Measurements from ENCODE around the gene GNG12.

The GNG12 gene

DNA sequence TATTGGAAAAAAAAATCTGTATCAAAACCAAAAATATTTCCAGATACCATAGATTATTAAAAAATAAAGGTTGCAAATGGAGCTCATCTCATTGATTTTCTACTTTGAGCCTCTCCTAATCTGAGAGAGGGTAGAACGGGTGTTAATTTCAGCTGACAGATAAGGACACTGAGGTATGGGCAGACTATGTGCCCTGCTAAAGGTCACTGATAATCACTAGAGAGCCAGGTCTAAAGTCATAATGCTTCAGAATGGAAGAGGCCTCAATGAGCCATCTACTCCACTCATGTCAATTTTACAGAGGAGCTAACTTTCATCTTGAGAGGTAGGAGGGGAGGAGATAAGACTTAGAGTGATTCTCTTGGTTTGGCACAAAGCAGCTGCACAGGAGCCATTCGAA lies 21.0 kb downstream of the GNG12 start:
- no peak for DNase-seq

DNA sequence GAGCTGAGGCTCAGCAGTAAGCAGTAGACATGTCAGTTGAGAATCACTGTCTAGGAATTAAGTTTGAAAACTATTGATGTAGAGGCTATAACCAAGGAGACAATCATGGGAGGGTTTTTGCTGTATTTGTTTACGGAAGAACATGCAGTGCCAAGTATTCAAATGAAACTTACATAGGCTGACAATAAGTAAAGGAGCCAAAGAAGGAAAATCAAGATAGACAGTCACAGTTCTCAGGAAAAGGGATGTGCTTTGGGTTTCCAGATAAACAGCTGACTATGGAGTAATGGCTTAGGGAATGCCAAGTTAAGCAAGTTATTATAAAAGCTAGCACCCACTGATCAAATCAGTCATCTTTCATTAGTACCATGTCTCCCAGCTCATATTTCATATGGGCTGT lies 21.5 kb downstream of the GNG12 start:
- DNase-seq = no peak

DNA sequence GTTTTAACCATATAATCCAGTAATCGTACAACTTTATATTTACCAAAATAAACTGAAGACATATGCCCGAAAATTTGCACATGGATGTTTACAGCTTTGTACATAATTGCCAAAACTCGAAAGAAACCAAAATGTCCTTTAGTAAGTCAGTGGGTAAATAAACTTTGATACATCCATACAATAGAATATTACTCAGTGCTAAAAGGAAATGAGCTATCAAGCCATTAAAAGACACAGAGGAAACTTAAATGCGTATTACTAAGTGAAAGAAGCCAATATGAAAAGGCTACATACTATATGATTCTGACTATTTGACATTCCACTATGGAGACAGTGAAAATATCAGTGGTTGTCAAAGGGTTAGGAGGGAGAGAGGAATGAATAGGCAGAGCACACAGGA lies 23.4 kb downstream of the GNG12 start:
- DNase-seq = no peak

DNA sequence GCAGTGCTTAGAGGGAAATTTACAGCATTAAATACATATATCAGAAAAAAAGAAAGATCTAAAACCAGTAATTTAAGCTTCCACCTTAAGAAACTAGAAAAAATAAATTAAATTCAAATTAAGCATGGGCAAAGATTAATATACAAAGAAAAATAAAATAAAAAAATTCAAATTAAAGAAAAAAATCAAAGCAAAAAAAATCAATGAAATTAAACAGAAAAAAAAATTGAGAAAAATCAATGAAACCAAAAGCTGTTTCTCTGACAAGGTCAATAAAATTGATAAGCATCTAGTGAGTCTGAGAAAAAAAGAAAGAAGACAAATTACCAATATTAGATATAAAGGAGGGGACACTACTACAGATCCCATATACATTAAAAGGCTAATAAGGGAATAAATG lies 26.0 kb downstream of the GNG12 start:
- DNase-seq = no peak

DNA sequence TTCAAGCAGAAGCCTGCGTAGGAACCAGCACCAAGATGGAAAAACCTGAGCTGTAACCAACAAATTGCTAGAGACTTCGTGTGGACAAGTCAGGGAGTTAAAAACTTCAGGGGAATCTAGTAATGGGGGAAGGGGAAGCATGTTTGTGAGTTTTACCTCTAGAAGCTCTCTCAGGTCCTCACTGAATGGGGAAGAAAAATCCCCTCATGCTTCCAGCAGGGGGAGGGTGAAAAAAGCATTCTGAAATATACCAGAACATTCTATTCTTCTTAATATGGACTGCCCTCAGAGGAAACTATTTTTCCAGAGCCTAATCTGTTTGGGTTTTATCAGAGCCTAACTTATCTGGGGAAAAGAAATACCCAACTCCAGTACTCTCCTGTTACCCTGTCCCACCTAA lies 28.6 kb downstream of the GNG12 start:
- DNase-seq = no peak

DNA sequence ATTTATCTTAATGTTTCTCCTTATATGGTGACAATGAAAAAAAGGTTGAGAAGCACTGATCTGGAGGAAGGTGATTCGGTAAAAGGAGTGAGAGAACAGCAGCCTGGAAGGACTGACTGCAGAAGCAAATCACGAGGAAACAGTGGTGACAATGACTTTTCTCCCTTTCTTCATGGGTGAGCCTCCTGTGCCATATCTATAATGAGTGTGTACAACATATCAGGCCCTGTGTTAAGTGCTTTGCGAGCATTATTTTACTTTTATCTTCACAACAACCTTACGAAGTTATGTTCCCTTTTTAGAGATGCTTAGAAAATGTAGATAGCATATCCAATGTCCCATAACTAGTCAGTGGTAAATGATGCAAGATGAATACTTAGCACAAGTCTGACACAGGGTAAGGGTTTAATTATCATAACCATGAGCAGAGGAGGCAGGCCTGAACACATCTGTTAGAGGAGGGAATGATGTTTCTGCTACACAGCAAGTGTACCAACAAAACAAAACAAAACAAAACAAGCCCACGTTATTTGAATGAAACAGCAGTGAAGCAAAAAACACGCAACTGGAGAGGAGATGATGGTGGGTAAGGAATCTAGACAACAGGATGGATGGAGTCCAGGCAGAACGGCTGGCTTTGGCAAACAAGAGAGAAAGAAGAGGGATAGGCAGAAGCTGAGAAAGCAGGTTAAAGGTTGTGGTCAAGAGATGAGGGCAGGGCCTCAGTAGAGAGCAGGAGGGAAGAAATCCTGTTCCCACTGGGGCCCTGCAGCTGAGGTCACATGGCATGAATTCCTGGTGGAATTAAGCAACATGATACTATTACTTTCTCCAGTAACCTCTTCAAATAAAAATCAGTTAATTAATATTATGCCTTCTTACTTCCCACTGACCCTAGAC lies 29.6 kb downstream of the GNG12 start:
- no peak for DNase-seq

DNA sequence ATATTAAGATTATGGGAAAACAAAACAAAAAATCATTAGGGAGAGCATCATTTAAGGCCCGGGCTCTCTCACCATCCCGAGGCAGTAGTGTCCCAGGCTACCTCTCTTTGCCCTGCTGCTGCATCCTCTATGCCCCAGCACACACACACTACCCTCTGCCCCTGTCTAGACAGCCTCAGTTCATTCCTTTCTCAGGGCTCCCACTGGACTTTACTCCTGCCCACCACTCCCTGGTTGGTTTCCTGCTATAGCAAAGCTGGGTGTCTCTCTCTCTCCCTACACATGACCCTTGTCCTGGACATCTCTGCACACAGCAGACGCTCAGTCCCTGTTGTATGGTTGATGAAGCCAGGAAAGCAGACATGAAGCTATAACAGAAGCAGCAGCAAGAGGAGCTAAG lies 30.7 kb downstream of the GNG12 start:
- no peak for DNase-seq

DNA sequence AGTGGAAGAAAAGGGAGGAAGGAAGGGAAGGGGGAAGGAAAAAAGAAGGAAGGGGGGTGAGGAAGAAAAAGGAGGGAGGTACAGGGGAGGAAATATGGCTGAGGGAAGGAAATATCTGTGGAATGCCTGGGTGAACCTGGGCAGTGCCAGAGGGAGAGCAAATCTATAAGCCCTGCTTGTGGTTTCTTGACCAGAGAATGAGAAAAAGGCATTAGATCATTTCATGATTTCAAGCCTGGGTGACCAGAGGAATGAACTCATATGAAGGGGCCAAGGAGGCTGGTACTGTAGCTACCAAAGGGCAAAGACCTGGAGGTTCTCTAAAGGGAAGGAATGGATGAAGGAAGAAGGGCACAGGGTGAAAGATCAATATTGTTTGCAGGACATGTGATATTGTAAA lies 31.4 kb downstream of the GNG12 start:
- DNase-seq = no peak

DNA sequence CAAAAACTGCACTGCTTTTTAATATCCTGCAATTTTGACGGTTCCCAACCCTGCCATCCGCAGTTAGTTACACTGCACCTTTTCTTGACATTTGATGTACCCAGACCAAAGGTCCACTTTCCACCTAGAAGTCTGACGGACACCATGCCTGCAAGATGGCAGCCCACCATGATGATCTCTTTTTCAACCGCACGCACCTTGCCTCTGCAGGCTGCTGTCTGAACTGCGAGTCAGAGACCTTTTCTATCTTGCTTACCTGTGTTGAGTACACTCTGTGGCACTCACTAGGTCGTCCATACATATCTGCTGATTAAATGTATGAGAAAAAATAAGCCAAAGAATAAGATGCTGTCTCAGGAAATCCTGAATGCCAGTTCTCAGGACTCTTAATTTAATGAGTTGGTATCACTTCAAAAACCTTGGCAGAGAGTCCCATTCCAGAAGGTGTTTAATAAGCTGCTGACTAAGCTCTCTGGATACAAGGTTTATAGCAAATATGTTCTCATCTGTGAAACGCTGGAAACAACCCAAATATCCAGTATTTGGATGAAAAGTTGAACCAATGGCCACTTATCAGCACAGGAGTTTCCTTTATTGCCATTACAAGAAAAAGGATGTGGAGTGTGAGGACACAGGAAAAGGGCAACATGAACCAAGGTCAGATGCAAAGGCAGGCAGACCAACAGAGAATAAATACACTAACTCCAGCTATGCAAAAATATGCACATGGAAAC lies 37.9 kb downstream of the GNG12 start:
- DNase-seq = no peak

DNA sequence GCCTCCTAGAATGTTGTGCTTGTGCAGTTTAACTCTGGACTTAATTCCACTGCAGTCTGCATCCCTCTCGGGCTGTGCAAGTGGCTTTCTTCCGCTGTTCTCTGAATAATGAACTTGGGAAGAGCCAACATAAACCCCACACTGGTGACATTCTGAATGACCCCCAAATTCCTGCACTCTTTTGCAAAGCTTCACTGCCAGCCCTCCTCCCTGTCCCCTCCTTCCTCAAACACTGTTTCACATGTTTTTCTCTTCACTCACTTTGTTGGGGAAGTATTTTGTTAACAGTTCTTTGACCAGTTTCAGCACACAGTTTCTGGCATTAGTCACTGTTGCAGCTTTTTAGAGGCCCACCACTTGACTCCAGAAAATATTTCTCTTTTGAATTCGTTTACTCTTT lies 39.7 kb downstream of the GNG12 start:
- no peak for DNase-seq

DNA sequence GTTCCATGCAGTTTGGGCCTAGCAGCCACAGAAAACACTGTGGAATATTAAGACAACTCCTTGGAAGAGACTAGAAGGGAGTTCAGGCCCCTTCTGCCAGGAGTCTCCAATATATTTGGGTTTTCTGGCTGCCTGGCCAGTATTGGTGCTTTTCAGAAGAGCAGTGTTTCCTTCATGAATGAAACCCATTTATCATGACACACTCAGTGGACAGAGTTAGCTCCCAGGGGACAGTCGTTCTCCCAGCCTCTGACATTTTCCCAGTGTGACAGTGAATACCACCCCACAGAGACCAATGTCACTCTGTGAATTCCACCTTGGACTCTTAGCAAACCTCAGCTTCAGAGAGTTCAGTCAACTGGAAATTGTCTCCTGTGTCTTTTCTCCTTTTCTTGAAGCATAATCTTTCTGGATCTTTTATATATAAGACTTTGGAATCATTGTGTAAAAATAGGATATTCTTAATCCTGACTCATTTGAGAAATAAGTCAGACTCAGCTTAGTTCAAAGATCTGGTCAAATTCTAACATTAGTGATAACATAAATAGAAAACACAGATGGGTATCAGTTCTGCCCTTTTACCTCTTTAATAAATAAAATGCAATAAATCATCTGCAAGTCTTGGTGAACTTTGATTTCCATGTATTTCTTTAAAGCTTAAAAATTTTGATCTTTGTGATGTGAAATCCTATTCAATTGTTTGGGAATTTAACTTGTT lies 40.4 kb downstream of the GNG12 start:
- DNase-seq = no peak

DNA sequence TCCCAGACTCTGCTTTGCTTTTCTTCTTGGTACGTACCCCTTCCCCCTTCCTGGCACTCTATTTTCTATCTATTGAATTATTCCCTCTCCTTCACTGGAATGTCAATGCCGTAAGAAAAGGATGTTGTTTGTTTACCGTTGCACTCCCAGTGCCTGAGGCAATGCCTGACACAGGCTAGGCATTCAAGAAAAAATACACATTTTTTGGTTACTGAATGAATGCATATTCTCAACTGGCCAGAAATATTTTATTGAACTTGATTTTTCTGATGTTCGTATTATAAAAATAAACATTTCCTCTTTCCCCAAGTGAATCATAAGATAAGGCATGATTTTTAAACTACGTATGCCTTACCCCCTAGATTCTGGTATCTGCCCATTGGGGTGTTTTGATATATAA lies 41.2 kb downstream of the GNG12 start:
- no peak for DNase-seq

DNA sequence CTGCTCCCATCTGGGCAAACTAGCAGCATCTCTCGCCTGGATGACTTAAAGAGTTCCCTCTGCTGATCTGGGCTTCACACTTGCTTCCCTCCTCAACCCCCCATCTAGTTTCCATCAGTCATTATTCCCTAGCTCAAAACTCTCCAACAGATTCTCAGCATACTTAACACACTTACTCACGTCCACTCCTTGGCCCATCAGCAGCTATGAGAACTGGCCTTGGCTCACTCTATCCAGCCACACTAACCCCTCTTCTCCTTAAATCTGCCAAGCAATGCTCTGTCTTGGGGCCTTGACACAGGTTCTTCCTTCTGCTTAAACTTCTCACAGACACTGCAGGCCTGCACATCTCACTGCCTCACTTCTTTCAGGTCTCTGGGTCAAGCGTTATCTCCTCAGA lies 41.6 kb downstream of the GNG12 start:
- no peak for DNase-seq

DNA sequence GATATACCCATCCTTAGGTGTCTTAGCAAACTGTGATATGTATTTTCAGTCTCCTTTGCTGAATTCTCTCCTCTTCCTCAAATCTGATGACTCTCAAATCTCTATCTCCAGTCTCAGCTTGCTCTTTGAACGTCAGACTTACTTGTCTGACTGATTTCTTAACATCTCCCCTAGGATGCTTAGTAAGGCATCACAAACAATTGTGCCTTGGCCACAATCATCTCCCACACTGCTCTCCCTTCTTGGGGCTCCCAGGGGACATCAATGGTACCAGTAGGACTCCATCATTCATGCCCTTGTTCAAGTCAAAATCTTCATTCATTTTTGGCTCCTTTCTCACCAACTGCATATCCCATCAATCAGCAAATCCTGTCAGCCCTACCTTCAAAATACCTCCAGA lies 42.0 kb downstream of the GNG12 start:
- DNase-seq = no peak

DNA sequence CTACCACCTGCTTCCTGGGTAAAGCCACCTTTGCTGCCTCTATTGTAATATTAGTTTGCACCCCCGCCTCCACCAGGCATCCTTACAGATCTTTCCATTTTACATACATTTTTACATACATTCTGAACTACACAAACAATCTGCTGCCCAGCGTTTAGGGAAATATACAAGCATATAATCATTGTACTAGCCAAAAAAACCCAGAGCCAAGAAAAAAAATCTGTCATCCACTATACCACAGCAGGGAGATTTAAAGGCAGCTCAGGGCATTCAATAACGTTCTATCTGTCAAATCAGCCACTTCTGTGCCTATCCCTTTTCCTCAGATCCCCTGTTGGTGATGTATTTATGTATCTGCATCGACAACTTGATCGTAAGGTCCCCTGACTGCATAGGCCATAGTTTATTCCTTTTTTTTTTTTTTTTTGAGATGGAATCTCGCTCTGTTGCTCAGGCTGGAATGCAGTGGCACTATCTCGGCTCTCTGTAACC lies 43.0 kb downstream of the GNG12 start:
- DNase-seq = no peak

DNA sequence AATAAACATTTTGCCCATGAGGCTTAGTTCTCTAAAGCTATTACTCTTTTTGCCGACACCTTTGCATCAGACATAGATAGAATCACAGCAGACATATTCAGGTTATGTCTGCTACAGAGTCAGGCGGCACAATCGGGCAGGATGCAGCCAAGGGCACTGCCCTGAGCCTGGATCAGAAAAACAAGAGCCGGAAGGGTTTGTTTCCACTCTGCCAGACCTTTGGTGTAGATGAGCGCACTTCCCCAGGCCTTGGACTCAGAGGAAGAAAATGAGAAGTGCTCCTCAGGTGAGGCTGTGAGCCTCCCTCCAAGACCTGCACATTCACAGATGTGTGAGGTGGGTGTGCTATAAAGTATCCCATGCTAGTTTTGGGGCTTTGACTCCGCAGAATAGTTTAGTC lies 43.7 kb downstream of the GNG12 start:
- DNase-seq = no peak

DNA sequence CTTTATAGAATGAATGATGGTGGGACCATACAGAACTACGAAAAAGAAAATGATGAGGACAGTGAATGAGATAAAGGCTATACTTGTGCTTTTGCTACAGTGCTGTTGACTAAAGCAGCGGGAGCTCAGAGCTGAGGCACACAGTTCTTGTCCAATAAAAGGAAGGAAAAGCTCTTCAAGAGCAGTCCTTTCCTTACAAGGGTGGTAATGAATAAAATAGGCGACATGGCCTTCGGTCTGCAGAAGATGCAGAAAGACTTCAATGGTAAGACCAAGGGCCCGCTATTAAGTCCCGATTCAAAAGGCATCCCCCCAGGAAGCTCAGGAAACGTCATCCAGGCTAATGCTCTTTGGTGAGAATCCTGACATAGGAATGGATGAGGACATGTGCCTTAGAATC lies 44.4 kb downstream of the GNG12 start:
- no peak for DNase-seq

DNA sequence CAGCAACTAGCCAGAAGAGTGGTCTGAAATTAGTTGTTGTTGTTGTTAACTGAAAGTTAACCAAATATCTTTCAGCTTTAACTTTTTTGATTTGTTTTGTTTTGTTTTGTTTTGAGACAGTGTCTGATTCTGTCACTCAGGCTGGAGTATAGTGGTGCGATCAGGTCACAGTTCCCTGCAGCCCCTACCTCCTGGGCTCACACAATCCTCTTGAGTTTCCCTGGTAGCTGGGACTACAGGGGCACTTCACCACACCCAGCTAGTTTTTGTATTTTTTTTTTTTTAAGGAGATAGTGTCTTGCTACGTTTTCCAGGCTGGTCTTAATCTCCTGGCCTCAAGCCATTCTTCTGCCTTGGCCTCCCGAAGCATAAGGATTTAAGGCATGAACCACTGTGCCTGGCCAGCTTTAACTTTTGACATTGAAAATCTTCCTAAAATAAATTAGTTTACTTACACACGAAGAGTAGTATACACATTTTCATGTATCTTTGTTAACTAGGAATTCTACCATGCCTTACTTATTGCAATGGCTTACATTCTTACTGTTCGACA lies 45.0 kb downstream of the GNG12 start:
- no peak for DNase-seq

DNA sequence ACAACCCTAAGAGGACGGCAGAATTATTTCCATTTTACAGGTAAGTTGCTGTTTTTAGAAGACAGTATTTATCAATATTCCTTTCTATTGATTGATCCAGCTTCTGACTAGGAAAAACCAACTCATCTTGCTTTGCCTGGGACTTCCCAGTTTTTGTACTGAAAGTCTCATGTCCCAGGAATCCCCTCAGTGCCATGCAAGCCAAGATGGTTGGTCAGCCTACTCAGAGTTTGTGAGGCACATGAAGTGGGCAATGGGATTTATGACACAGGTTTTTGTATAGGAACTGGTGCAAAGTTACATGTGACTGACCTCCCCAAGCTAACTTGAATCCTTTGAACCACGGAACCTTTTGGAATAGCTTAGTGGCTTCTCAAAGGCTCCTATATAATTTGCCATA lies 45.5 kb downstream of the GNG12 start:
- DNase-seq = no peak

DNA sequence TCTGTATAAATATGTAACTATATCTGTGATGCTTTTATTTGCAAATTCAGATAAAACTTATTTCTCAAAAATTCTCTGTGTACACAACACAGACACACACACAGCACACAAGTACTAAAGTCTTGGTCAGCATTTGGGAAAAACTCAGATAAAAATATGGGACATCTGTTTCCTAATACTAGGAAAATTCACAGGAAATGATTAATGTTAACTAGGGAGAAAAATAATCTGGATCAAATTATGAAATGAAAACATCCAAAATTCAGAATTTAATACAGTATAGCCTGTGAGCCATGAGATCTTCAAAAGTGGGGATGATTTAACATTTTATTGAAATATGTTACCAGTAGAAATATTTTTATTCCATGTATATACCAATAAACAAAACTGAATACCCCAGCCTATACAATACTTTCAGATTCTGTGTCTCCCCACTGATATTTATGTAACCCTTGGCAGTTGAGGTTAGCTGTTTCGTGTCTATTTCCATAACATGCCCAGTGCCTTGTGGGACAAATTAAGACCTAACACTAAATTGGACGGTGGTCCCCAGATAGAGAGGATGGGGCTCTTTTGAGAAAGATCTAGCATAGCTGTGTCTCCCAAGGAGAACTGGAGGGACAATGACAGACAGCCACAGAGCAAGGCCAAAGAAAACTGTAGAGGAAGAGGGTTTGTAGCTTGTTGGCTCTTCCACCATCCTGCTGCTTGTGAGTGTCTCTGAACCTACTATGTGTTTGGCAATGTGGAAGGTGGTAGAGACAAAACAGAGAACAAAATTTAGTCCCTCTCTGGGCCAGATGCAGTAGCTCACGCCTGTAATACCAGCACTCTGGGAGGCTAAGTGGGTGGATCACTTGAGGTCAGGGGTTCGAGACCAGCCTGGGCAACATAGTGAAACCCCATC lies 47.2 kb downstream of the GNG12 start:
- DNase-seq = no peak

DNA sequence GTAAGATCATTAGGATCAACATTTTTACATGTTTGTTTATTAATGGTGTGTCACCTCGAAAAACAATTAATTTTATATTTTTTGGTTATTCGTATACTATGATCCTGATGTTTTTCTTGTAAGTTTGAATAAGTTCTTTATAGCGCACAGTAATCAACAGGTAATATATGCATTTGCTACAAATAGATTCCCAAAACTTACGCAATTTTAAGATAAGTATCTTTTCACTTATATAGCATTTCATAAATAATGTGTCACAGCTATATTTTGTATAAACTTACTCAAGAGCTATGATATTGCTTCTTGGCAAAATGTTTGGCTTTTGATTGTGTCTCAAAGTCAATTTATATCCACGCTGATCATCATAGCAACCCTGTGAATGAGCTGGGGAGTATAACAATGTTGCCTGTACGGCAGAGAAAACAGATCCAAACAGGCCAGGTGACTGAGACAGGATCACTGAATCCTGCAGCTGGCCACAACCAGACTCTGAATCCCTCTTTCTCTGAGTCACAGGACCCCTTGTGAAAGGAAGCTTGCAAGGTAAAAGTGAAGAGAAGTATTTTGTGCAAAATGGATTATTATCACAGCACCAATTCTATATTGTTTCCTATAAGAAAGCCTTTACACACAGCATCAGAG lies 48.6 kb downstream of the GNG12 start:
- DNase-seq = no peak

DNA sequence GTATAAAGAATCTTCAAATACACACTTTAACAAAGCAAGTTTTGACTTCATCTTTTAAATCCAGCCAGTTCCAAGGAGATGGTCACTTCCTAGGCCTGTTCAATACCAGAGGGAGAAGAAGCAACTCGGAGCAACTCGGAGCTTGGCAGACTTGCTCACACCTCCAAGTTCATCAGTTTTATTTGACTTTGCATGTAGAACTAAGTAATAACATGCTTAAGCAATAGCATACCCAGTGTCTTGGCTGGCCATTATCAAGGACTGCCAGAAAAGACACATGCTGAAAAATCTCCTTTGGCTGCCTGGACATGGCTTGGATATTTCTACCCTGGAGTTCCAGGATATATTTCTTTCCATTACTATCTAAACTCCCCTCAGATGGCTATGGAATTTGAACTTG lies 52.6 kb downstream of the GNG12 start:
- no peak for DNase-seq
